Measurements from ENCODE around the gene CNTNAP5. TPM values are rescaled to one million over a fixed set of nuclear protein-coding genes. Genes with fewer than 3 reads are reported as not detected.

Gene CNTNAP5
- total RNA-seq, 1 experiment from 2014 or later: not detected

DNA sequence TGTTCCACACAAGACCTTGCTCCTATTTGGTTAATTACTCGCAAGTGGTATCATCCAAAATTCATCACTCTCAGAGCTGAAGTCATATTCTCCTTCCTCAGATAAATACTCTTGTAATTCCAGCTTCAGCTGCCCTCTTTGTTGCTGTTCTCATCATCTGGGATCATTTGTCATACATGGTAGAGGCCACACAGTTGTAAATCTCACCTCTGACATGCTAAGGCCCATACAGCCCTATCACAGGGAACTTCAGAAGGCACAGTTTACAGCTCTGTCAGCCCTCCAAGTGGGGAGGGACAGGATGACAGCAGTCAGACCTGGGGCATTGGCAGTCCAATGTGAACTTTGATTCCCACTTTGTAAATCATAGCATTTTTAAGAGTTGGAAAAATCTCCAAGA is 399.0 kb downstream of the CNTNAP5 start:
- POLR2A ChIA-PET: no interaction called here
- CTCF ChIA-PET: no interaction called here
- in situ Hi-C loops (cut with HindIII; ENCODE audit: low pct_unique_long_range_greater_than_20kb, low sequenced_read_pairs): no loop called here
- no peak for ATAC-seq
- BruUV-seq (replicated peaks): no TSS peak
- H3K9me3 ChIP-seq (ENCODE audit: control insufficient read depth, insufficient read depth, low read depth, low read length): no peaks in the 10 kb centered on the region
- intact Hi-C loops (cut with micrococcal nuclease; ENCODE audit: unreplicated experiment): no loop called here
- no peak overlapping the region for H3K4me3 ChIP-seq (ENCODE audit: low read depth in 2 of 2, low read length in 2 of 2)
- H3K4me1 ChIP-seq (ENCODE audit: control insufficient read depth, insufficient read depth, low read length): no peaks in the 10 kb centered on the region
- TF ChIP-seq POLR2AphosphoS5 (IDR thresholded peaks at IDR 0.05; ENCODE audit: low read depth, low read length) (no peak), TCF7L2 (IDR thresholded peaks at IDR 0.05; ENCODE audit: low read depth, low read length) (no peak), SIN3A (IDR thresholded peaks at IDR 0.05; ENCODE audit: borderline replicate concordance, insufficient read depth, low read depth, low read length) (no peak)
- TF ChIP-seq, protein P1, sequence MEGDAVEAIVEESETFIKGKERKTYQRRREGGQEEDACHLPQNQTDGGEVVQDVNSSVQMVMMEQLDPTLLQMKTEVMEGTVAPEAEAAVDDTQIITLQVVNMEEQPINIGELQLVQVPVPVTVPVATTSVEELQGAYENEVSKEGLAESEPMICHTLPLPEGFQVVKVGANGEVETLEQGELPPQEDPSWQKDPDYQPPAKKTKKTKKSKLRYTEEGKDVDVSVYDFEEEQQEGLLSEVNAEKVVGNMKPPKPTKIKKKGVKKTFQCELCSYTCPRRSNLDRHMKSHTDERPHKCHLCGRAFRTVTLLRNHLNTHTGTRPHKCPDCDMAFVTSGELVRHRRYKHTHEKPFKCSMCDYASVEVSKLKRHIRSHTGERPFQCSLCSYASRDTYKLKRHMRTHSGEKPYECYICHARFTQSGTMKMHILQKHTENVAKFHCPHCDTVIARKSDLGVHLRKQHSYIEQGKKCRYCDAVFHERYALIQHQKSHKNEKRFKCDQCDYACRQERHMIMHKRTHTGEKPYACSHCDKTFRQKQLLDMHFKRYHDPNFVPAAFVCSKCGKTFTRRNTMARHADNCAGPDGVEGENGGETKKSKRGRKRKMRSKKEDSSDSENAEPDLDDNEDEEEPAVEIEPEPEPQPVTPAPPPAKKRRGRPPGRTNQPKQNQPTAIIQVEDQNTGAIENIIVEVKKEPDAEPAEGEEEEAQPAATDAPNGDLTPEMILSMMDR (IDR thresholded peaks at IDR 0.05): no peak
- TF ChIP-seq, protein P2, sequence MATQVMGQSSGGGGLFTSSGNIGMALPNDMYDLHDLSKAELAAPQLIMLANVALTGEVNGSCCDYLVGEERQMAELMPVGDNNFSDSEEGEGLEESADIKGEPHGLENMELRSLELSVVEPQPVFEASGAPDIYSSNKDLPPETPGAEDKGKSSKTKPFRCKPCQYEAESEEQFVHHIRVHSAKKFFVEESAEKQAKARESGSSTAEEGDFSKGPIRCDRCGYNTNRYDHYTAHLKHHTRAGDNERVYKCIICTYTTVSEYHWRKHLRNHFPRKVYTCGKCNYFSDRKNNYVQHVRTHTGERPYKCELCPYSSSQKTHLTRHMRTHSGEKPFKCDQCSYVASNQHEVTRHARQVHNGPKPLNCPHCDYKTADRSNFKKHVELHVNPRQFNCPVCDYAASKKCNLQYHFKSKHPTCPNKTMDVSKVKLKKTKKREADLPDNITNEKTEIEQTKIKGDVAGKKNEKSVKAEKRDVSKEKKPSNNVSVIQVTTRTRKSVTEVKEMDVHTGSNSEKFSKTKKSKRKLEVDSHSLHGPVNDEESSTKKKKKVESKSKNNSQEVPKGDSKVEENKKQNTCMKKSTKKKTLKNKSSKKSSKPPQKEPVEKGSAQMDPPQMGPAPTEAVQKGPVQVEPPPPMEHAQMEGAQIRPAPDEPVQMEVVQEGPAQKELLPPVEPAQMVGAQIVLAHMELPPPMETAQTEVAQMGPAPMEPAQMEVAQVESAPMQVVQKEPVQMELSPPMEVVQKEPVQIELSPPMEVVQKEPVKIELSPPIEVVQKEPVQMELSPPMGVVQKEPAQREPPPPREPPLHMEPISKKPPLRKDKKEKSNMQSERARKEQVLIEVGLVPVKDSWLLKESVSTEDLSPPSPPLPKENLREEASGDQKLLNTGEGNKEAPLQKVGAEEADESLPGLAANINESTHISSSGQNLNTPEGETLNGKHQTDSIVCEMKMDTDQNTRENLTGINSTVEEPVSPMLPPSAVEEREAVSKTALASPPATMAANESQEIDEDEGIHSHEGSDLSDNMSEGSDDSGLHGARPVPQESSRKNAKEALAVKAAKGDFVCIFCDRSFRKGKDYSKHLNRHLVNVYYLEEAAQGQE (IDR thresholded peaks at IDR 0.05; ENCODE audit: insufficient read depth in 1 of 2, low read depth in 2 of 2, low read length in 1 of 2): no peak
- H3K36me3 ChIP-seq (ENCODE audit: control insufficient read depth, insufficient read depth, low read length): no peaks in the 10 kb centered on the region
- no peak overlapping the region for H3K27ac ChIP-seq (ENCODE audit: low read length)
- no peak for DNase-seq (ENCODE audit: low read depth, low spot score)
- no peaks in the 10 kb centered on the region for H3K27me3 ChIP-seq (ENCODE audit: control insufficient read depth, insufficient read depth, low read length)

GRCh38 chr2:124426122-124426521 is 401.0 kb downstream of the CNTNAP5 start:
- Histone ChIP-seq H3K36me3 (ENCODE audit: control insufficient read depth, insufficient read depth, low read length) (no peaks in the 10 kb centered on the region), H3K9me3 (ENCODE audit: control insufficient read depth, insufficient read depth, low read depth, low read length) (no peaks in the 10 kb centered on the region), H3K4me3 (ENCODE audit: low read depth in 2 of 2, low read length in 2 of 2) (no peak overlapping the region), H3K27me3 (ENCODE audit: control insufficient read depth, insufficient read depth, low read length) (no peaks in the 10 kb centered on the region), H3K27ac (ENCODE audit: low read length) (no peak overlapping the region), H3K4me1 (ENCODE audit: control insufficient read depth, insufficient read depth, low read length) (no peaks in the 10 kb centered on the region)
- TF ChIP-seq TCF7L2 (IDR thresholded peaks at IDR 0.05; ENCODE audit: low read depth, low read length): no peak
- ChIA-PET POLR2A (no interaction called here), CTCF (no interaction called here)
- no peak for DNase-seq (ENCODE audit: low read depth, low spot score)
- BruUV-seq (replicated peaks): no TSS peak
- no peak for ATAC-seq
- in situ Hi-C loops (cut with HindIII; ENCODE audit: low pct_unique_long_range_greater_than_20kb, low sequenced_read_pairs): no loop called here
- intact Hi-C loops (cut with micrococcal nuclease; ENCODE audit: unreplicated experiment): no loop called here

GRCh38 chr2:124426625-124427024 is 401.5 kb downstream of the CNTNAP5 start:
- TF ChIP-seq POLR2AphosphoS5 (IDR thresholded peaks at IDR 0.05; ENCODE audit: low read depth, low read length) (no peak), TCF7L2 (IDR thresholded peaks at IDR 0.05; ENCODE audit: low read depth, low read length) (no peak), SIN3A (IDR thresholded peaks at IDR 0.05; ENCODE audit: borderline replicate concordance, insufficient read depth, low read depth, low read length) (no peak)
- TF ChIP-seq, protein P1 (IDR thresholded peaks at IDR 0.05): no peak
- TF ChIP-seq, protein P2 (IDR thresholded peaks at IDR 0.05; ENCODE audit: insufficient read depth in 1 of 2, low read depth in 2 of 2, low read length in 1 of 2): no peak
- Histone ChIP-seq H3K9me3 (ENCODE audit: control insufficient read depth, insufficient read depth, low read depth, low read length) (no peaks in the 10 kb centered on the region), H3K36me3 (ENCODE audit: control insufficient read depth, insufficient read depth, low read length) (no peaks in the 10 kb centered on the region), H3K4me3 (ENCODE audit: low read depth in 2 of 2, low read length in 2 of 2) (no peak overlapping the region), H3K4me1 (ENCODE audit: control insufficient read depth, insufficient read depth, low read length) (no peaks in the 10 kb centered on the region), H3K27ac (ENCODE audit: low read length) (no peak overlapping the region), H3K27me3 (ENCODE audit: control insufficient read depth, insufficient read depth, low read length) (no peaks in the 10 kb centered on the region)
- intact Hi-C loops (cut with micrococcal nuclease; ENCODE audit: unreplicated experiment): no loop called here
- no TSS peak for BruUV-seq (replicated peaks)
- in situ Hi-C loops (cut with HindIII; ENCODE audit: low pct_unique_long_range_greater_than_20kb, low sequenced_read_pairs): no loop called here
- CTCF ChIA-PET: no interaction called here
- POLR2A ChIA-PET: no interaction called here
- DNase-seq (ENCODE audit: low read depth, low spot score): no peak
- ATAC-seq: no peak
